ENCODE results near the gene C14orf93. TPM values are rescaled to one million over a fixed set of nuclear protein-coding genes. Genes with fewer than 3 reads are reported as not detected.

C14orf93 gene
- total RNA-seq, 4 donors from 2014 or later, result 17.1 to 41.2 (median 23.9) TPM

DNA sequence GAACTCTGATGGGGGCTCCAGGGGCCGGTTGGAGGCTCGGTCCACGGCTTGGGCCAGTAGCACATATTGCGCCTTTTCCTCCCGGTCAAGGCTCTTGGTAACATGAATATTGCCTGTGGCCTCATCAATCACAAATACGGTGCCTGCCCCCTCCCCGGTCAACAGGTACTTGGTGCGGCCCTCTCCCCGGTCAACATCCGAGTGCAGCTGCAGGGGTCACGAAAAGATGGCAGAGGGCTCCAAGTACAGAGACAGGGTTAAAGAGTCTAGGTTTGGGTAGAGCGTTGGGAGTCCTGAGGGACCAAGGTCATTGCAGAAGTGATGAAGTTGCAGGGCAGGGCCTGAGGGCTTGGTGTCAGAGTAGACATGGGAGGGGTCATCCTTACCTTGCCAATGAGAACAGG, 45.2 kb upstream of the C14orf93 start:
- Histone ChIP-seq H3K27ac (no peak overlapping the region), H3K36me3 (peaks cover 0 to 10% (median 5%) of the 10 kb centered on the region in 4 donors), H3K4me3 (no peak overlapping the region), H3K4me1 (peaks cover 10 to 26% (median 17%) of the 10 kb centered on the region in 4 donors), H3K9me3 (no peaks in the 10 kb centered on the region), H3K27me3 (no peaks in the 10 kb centered on the region)
- intact Hi-C loops (cut with DNase I; ENCODE audit: low total_unique reads) (no loop called here), in situ Hi-C loops (cut with MboI; ENCODE audit: low pct_ligation_motif_present in 1 of 4, low pct_unique_long_range_greater_than_20kb in 1 of 4, low sequenced_read_pairs in 3 of 4) (no loop called here)
- no peak for DNase-seq
- TF ChIP-seq POLR2A (IDR thresholded peaks at IDR 0.05) (no peak), POLR2AphosphoS5 (IDR thresholded peaks at IDR 0.05) (no peak), EP300 (IDR thresholded peaks at IDR 0.05; ENCODE audit: low read depth) (no peak)
- TF ChIP-seq, protein P1, sequence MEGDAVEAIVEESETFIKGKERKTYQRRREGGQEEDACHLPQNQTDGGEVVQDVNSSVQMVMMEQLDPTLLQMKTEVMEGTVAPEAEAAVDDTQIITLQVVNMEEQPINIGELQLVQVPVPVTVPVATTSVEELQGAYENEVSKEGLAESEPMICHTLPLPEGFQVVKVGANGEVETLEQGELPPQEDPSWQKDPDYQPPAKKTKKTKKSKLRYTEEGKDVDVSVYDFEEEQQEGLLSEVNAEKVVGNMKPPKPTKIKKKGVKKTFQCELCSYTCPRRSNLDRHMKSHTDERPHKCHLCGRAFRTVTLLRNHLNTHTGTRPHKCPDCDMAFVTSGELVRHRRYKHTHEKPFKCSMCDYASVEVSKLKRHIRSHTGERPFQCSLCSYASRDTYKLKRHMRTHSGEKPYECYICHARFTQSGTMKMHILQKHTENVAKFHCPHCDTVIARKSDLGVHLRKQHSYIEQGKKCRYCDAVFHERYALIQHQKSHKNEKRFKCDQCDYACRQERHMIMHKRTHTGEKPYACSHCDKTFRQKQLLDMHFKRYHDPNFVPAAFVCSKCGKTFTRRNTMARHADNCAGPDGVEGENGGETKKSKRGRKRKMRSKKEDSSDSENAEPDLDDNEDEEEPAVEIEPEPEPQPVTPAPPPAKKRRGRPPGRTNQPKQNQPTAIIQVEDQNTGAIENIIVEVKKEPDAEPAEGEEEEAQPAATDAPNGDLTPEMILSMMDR (IDR thresholded peaks at IDR 0.05), result no peak
- WGBS, 2 donors (ENCODE audit: low coverage in 1 of 2), result 94 to 98% methylated on average over 7 to 12 of the region's 12 CpGs

DNA sequence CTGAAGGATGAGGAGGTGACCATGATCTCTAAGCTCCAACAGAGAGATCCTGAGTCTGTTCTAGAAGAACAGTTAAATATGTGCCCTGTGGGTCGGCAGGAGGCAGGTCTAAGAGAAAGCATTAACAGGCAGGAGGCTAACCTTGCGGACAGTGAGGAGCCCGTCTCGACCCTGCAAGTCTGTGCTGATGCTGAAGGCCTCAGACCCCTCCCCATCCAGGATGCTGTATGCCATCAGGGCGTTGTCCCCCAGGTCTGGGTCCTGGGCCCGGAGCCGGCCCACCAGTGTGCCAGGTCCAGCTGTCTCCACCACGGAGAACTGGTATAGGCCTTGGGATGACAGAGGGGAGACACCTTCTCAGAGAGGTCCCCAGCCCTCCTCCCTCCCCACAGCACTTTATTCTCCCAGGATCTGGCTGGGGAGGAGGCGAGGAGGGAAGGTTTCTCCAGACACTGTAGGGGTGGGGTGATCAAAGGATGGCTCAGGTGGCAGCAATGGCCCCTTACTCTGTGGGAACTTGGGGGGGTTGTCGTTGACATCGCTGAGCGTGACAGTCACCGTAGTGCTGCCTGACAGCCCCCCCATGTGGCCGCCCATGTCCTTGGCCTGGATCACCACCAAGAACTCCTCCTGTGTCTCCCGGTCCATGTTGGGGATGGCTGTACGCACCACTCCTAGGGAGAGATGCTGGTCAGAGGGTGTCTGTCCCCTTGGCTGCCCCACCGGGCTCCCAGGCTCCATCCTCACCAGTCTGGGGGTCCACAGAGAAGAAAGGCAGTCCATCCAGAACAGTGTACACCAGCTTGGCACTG, 44.3 kb upstream of the C14orf93 start:
- in situ Hi-C loops (cut with MboI; ENCODE audit: low pct_ligation_motif_present in 1 of 4, low pct_unique_long_range_greater_than_20kb in 1 of 4, low sequenced_read_pairs in 3 of 4), result loop anchor here in 3 of 4 donors (5.0 kb wide), 2 partner anchors 62 to 67 kb away; no protein-coding TSS in a partner anchor
- H3K36me3 ChIP-seq, result peaks cover 0 to 4% (median under 1%) of the 10 kb centered on the region in 4 donors
- no peaks in the 10 kb centered on the region for H3K9me3 ChIP-seq
- H3K4me3 ChIP-seq, result no peak overlapping the region
- intact Hi-C loops (cut with DNase I; ENCODE audit: low total_unique reads), result no loop called here
- no peaks in the 10 kb centered on the region for H3K27me3 ChIP-seq
- peaks cover 10 to 26% (median 17%) of the 10 kb centered on the region in 4 donors for H3K4me1 ChIP-seq
- 77% methylated on average over 16 of the region's 17 CpGs; no CpG with 5 or more reads in 1 of the 2 donors for WGBS, 2 donors (ENCODE audit: low coverage in 1 of 2)
- DNase-seq, result no peak
- TF ChIP-seq POLR2AphosphoS5 (IDR thresholded peaks at IDR 0.05) (no peak), EP300 (IDR thresholded peaks at IDR 0.05; ENCODE audit: low read depth) (no peak), POLR2A (IDR thresholded peaks at IDR 0.05) (no peak)
- TF ChIP-seq, protein P1 (IDR thresholded peaks at IDR 0.05), result no peak
- H3K27ac ChIP-seq, result no peak overlapping the region

DNA sequence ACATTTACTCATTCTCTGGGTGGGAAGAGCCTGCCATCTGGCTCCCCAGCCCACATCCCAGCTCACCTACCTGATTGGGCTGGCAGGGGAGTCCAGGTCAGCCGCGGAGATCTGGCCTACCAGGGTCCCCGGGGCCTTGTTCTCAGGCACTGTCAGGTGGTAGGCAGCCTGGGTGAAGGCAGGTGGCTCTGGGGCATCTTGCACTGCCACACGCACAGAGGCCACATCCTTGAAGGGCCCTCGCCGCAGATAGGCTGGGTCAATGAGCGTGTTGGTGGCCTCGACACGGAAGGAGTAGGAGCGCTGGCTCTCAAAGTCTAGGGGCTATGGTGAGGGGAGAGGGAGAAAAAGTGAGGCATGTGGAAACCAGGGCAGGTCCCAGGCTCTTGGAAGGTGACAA, 43.5 kb upstream of the C14orf93 start:
- no peaks in the 10 kb centered on the region for H3K9me3 ChIP-seq
- no peaks in the 10 kb centered on the region for H3K27me3 ChIP-seq
- no peak overlapping the region for H3K27ac ChIP-seq
- H3K4me1 ChIP-seq, result peaks cover 10 to 26% (median 17%) of the 10 kb centered on the region in 4 donors
- DNase-seq, result no peak
- no peak overlapping the region for H3K4me3 ChIP-seq
- intact Hi-C loops (cut with DNase I; ENCODE audit: low total_unique reads), result no loop called here
- in situ Hi-C loops (cut with MboI; ENCODE audit: low pct_ligation_motif_present in 1 of 4, low pct_unique_long_range_greater_than_20kb in 1 of 4, low sequenced_read_pairs in 3 of 4), result loop anchor here in 3 of 4 donors (5.0 kb wide), 2 partner anchors 61 to 66 kb away; no protein-coding TSS in a partner anchor
- WGBS, 2 donors (ENCODE audit: low coverage in 1 of 2), result 97% methylated on average over 10 of the region's 10 CpGs; no CpG with 5 or more reads in 1 of the 2 donors
- TF ChIP-seq EP300 (IDR thresholded peaks at IDR 0.05; ENCODE audit: low read depth), result no peak
- TF ChIP-seq, protein P1 (IDR thresholded peaks at IDR 0.05), result no peak
- no peak for TF ChIP-seq POLR2A (IDR thresholded peaks at IDR 0.05)
- no peak for TF ChIP-seq POLR2AphosphoS5 (IDR thresholded peaks at IDR 0.05)
- no peaks in the 10 kb centered on the region for H3K36me3 ChIP-seq

DNA sequence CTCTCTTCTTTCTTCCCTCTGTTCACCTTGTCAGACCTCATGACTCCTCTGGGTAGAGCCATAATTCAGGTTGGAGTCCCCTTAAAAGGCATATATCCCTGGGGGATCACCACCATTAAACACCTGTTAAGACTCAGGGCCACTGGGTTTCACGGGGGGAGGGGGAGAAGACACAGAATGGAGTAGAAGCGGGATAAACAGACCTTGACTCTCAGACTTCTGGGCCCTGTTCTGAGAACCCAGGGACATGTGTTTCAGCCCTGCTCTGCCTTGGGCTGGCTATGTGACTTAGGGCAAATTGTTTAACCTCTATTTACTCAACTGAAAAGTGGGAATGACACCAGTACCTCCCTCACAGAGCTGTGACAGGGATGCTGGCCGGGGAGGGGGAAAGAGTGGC, 42.7 kb upstream of the C14orf93 start:
- 82% methylated on average over 3 of the region's 3 CpGs; no CpG with 5 or more reads in 1 of the 2 donors for WGBS, 2 donors (ENCODE audit: low coverage in 1 of 2)
- in situ Hi-C loops (cut with MboI; ENCODE audit: low pct_ligation_motif_present in 1 of 4, low pct_unique_long_range_greater_than_20kb in 1 of 4, low sequenced_read_pairs in 3 of 4), result loop anchor here in 3 of 4 donors (5.0 kb wide), 2 partner anchors 60 to 65 kb away; no protein-coding TSS in a partner anchor
- no peak for DNase-seq

More for the DNA sequence above, 42.7 kb upstream of the C14orf93 start:
- no peak overlapping the region for H3K27ac ChIP-seq
- H3K9me3 ChIP-seq, result no peaks in the 10 kb centered on the region
- H3K4me3 ChIP-seq, result no peak overlapping the region
- intact Hi-C loops (cut with DNase I; ENCODE audit: low total_unique reads), result no loop called here
- H3K27me3 ChIP-seq, result no peaks in the 10 kb centered on the region
- peaks cover 10 to 19% (median 13%) of the 10 kb centered on the region in 4 donors for H3K4me1 ChIP-seq
- H3K36me3 ChIP-seq, result no peaks in the 10 kb centered on the region
- TF ChIP-seq POLR2AphosphoS5 (IDR thresholded peaks at IDR 0.05) (no peak), EP300 (IDR thresholded peaks at IDR 0.05; ENCODE audit: low read depth) (no peak), POLR2A (IDR thresholded peaks at IDR 0.05) (no peak)
- TF ChIP-seq, protein P1 (IDR thresholded peaks at IDR 0.05), result no peak

All from transverse colon (tissue), 4 donors.